ENCODE measurements around the gene SLC66A2. TPM values are rescaled to one million over a fixed set of nuclear protein-coding genes. Genes with fewer than 3 reads are reported as not detected.

The SLC66A2 gene
- total and polyA plus RNA-seq, 10 of the 15 experiments (the other 5 are each of a cell fraction or from before 2014, with no cell fraction given), result 0.69 to 42.5 (median 14.8) TPM

GRCh38 chr18:79916546-79917168, 34.8 kb downstream of the SLC66A2 start (continued):
- TF ChIP-seq NKRF (conservative IDR thresholded peaks at IDR 0.05) (no peak), RBBP5 (conservative IDR thresholded peaks at IDR 0.05) (no peak), ZSCAN29 (IDR thresholded peaks at IDR 0.05) (no peak), EGR1 (IDR thresholded peaks at IDR 0.05; ENCODE audit: borderline replicate concordance in 1 of 2, low read depth in 2 of 2, low read length in 2 of 2) (no peak), E2F4 (IDR thresholded peaks at IDR 0.05; ENCODE audit: low read depth, low read length) (no peak)

GRCh38 chr18:79916128-79916494, 35.3 kb downstream of the SLC66A2 start:
- Histone ChIP-seq H3K4me2 (ENCODE audit: control insufficient read depth, insufficient read depth) (no peak overlapping the region), H3K4me1 (ENCODE audit: control insufficient read depth, insufficient read depth, low read length) (no peaks in the 10 kb centered on the region), H4K20me1 (ENCODE audit: control insufficient read depth, insufficient read depth) (no peaks in the 10 kb centered on the region), H3K27me3 (replicated peaks in 1 of 2; ENCODE audit: control insufficient read depth in 2 of 2, insufficient read depth in 2 of 2, low read length in 1 of 2) (no peaks in the 10 kb centered on the region), H3K9me3 (replicated peaks; ENCODE audit: control insufficient read depth, insufficient read depth, low read length) (peaks cover 5% of the 10 kb centered on the region; the same call in 1 of the 3 replicates), H3K79me2 (ENCODE audit: control insufficient read depth, insufficient read depth, low read length) (no peaks in the 10 kb centered on the region), H3K9ac (ENCODE audit: control insufficient read depth, insufficient read depth, low read length) (no peak overlapping the region), H3K27ac (ENCODE audit: control insufficient read depth, insufficient read depth) (no peak overlapping the region), H2AFZ (ENCODE audit: control insufficient read depth, low read depth, low read length) (no peak overlapping the region), H3K4me3 (no peak overlapping the region), H3K36me3 (ENCODE audit: control insufficient read depth in 2 of 2, insufficient read depth in 2 of 2, low read length in 1 of 2) (peaks cover 0 to 23% of the 10 kb centered on the region in 2 experiments; a peak in 3 of 4 replicates)
- ATAC-seq, result no peak
- no peak for FAIRE-seq
- RAD21 ChIA-PET (ENCODE audit: unreplicated experiment), result no interaction called here
- CTCF ChIA-PET, result no interaction called here
- intact Hi-C loops (cut with micrococcal nuclease; ENCODE audit: unreplicated experiment) (no loop called here), in situ Hi-C loops (cut with MboI) (no loop called here)
- SMC1A ChIA-PET (ENCODE audit: uncharacterized antibody, unreplicated experiment), result no interaction called here
- POLR2A ChIA-PET, result no interaction called here
- no peak for DNase-seq (ENCODE audit: low read depth, low spot score)
- no TSS peak for BruUV-seq (replicated peaks)
- WGBS (ENCODE audit: insufficient coverage, insufficient replicate concordance, low lambda C conversion rate, missing lambda C conversion rate), result 95% methylated on average over 12 of the region's 26 CpGs
- TF ChIP-seq ASH2L (IDR thresholded peaks at IDR 0.05; ENCODE audit: borderline replicate concordance, low read depth) (no peak), CBFB (IDR thresholded peaks at IDR 0.05; ENCODE audit: low read depth) (no peak), ETV6 (conservative IDR thresholded peaks at IDR 0.05 in 1 of 2, IDR thresholded peaks at IDR 0.05 in 1 of 2; ENCODE audit: borderline replicate concordance in 1 of 2, low read depth in 1 of 2) (no peak), PRDM15 (CRISPR knock-in tag; IDR thresholded peaks at IDR 0.05) (no peak), IRF3 (IDR thresholded peaks at IDR 0.05) (no peak), POLR2AphosphoS2 (IDR thresholded peaks at IDR 0.05; ENCODE audit: low read depth, low read length) (no peak), NFXL1 (IDR thresholded peaks at IDR 0.05; ENCODE audit: borderline replicate concordance) (no peak), PBX3 (IDR thresholded peaks at IDR 0.05; ENCODE audit: insufficient replicate concordance, low read depth, low read length) (no peak)

All from GM12878 (cell line).